Thymus (tissue), 11 donors: ENCODE results near the gene HS2ST1. TPM values are rescaled to one million over a fixed set of nuclear protein-coding genes. Genes with fewer than 3 reads are reported as not detected.
"Not testable (repeated sequence)": the region's sequence is repeated elsewhere in the genome, so short reads cannot be mapped to it uniquely, and the experiment has no call there.

Experiments
- DNase-seq, 9 donors: peaks; one replicate each; pipeline ENCODE4 v3.0.0-alpha.2; 2013; ENCODE audit warnings: low spot score in 9 of 9, low read depth in 6 of 9, missing footprints in 1 of 9
- H3K27ac ChIP-seq, 2 donors: one replicate each; pipeline ENCODE4 v1.5.1; 2013; ENCODE audit warnings: control low read depth in 1 of 2, low read depth in 1 of 2, low read length in 1 of 2, mild to moderate bottlenecking in 1 of 2, moderate library complexity in 1 of 2
- H3K27me3 ChIP-seq, 2 donors: one replicate each; pipeline ENCODE4 v1.5.1; 2013; ENCODE audit warnings: low read length in 1 of 2; ENCODE audit not compliant: control insufficient read depth in 2 of 2, insufficient read depth in 1 of 2
- H3K36me3 ChIP-seq, 2 donors: one replicate each; pipeline ENCODE4 v1.5.1; 2013; ENCODE audit warnings: low read length in 1 of 2, mild to moderate bottlenecking in 1 of 2, moderate library complexity in 1 of 2; ENCODE audit not compliant: control insufficient read depth in 2 of 2, insufficient read depth in 2 of 2
- H3K4me1 ChIP-seq, 2 donors: one replicate each; pipeline ENCODE4 v1.5.1; 2013; ENCODE audit warnings: low read length in 2 of 2; ENCODE audit not compliant: control insufficient read depth in 2 of 2, insufficient read depth in 2 of 2
- H3K4me3 ChIP-seq, 2 donors: one replicate each; pipeline ENCODE4 v1.5.1; 2013; ENCODE audit warnings: low read length in 2 of 2, control low read depth in 1 of 2, mild to moderate bottlenecking in 1 of 2
- H3K9me3 ChIP-seq, 2 donors: one replicate each; pipeline ENCODE4 v1.5.1; 2013; ENCODE audit warnings: low read length in 1 of 2, mild to moderate bottlenecking in 1 of 2; ENCODE audit not compliant: control insufficient read depth in 2 of 2, insufficient read depth in 1 of 2
- WGBS: extraction: QIAGEN DNeasy Blood & Tissue Kit; methylation state at CpG from one replicate; pipeline ENCODE4 v1.1.7; 2013; 5-methylcytosine and 5-hydroxymethylcytosine counted together
- polyA plus RNA-seq: library from polyadenylated mRNA; stranded (reverse); fragments of 200-250 nt; gene quantifications from one replicate; pipeline ENCODE4 v1.2.3, GENCODE V29; 2013
- total RNA-seq: library from RNA; stranded (reverse); fragments of 120-200 nt; gene quantifications from one replicate; pipeline ENCODE4 v1.2.4, GENCODE V29; 2013
- donor health status: healthy.

The HS2ST1 gene
- total and polyA plus RNA-seq, 2 donors: 9.7 to 11.5 TPM

DNA sequence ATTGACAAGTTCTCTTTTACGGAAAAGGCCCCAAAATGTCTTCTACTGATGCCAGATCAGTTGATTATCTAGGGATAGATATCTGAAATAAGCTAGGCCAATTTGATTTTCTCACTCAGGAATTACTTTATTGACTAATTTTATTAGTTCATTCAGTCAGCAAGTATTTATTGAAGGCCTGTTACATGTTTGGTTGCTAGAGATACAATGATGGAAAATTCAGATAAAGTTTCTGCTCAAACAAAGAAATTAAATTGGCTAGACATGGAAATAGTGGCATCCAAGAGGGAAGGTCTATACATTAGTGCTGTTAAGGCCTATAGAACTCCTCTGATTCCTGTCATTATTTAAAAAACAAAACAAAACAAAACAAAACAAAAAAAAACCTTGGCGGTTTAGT is 56.5 kb downstream of the HS2ST1 start:
- no peak overlapping the region for H3K27ac ChIP-seq
- H3K9me3 ChIP-seq: peaks cover 0 to 2% of the 10 kb centered on the region in 2 donors
- H3K4me1 ChIP-seq: no peaks in the 10 kb centered on the region
- DNase-seq: no peak
- WGBS: 73% methylated on average over 2 of the region's 2 CpGs
- H3K36me3 ChIP-seq: no peaks in the 10 kb centered on the region
- no peak overlapping the region for H3K4me3 ChIP-seq
- H3K27me3 ChIP-seq: no peaks in the 10 kb centered on the region

DNA sequence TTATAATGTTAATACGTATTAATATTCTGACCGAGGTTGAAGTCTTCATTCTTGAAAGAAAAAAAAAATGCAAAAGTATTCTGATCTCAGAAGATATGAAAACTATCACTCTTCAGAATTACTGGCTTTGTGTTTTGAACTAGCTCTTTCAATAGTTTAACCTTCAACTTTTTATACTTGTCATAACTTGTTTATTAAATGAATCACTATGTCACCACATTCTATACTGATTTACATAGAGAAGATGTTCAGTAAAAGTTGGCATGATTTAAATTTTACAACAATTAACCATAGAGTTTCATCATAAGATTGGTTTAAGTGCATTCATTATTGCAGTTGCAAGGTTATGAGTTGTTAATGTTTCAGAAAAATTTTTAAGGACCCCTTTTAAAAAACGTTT is 57.3 kb downstream of the HS2ST1 start:
- Histone ChIP-seq H3K9me3 (peaks cover 0 to 2% of the 10 kb centered on the region in 2 donors), H3K27me3 (no peaks in the 10 kb centered on the region), H3K27ac (no peak overlapping the region), H3K4me1 (no peaks in the 10 kb centered on the region), H3K4me3 (no peak overlapping the region), H3K36me3 (no peaks in the 10 kb centered on the region)
- DNase-seq: no peak
- 91% methylated on average over 3 of the region's 3 CpGs for WGBS

DNA sequence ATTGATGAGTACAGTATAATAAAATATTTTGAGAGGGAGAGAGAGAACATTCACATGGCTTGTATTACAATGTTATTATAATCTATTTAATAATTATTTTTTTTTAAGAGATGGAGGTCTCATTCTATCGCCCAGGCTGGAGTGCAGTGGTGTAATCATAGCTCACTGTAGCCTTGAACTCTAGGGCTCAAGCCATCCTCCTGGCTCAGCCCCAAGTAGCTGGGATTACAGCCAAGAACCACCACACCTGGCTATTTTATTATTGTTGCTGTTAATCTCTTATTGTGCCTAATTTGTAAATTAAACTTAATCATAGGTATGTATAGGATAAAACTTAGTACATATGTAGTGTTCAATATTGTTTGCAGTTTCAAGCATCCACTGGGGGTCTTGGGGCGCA is 57.8 kb downstream of the HS2ST1 start:
- Histone ChIP-seq H3K9me3 (peaks cover 0 to 2% of the 10 kb centered on the region in 2 donors), H3K27ac (no peak overlapping the region), H3K4me3 (no peak overlapping the region), H3K27me3 (no peaks in the 10 kb centered on the region), H3K4me1 (no peaks in the 10 kb centered on the region), H3K36me3 (no peaks in the 10 kb centered on the region)
- DNase-seq: no peak
- 94% methylated on average over 2 of the region's 2 CpGs for WGBS

DNA sequence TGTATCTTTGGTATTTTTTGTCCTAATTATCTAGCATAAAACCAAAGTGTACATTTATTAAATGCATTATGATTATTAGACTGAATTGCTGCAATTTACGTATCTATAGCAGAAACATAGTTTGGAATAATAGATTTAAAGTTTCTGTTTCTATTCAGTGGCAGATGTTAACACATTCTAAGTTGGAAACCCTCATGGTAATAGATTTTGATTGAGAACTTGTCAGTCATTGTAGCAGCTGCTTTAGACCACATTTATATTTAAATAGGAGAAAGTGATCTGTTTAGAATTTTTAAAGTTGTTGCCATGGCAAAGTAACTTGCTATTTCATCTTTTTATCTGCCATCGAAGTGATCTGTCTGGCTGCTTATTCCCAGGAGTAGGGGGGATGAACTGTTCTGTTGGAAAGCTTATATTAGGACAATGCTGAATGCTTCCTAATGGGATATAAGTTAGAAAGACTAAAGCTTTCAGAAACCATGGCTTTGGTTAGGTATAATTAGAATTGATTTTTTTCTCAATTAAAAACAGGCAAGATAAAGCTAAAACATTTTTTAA is 61.6 kb downstream of the HS2ST1 start:
- Histone ChIP-seq H3K36me3 (no peaks in the 10 kb centered on the region), H3K27ac (no peak overlapping the region), H3K4me3 (no peak overlapping the region), H3K9me3 (no peaks in the 10 kb centered on the region), H3K4me1 (no peaks in the 10 kb centered on the region), H3K27me3 (no peaks in the 10 kb centered on the region)
- DNase-seq: no peak
- 91% methylated on average over 2 of the region's 2 CpGs for WGBS

DNA sequence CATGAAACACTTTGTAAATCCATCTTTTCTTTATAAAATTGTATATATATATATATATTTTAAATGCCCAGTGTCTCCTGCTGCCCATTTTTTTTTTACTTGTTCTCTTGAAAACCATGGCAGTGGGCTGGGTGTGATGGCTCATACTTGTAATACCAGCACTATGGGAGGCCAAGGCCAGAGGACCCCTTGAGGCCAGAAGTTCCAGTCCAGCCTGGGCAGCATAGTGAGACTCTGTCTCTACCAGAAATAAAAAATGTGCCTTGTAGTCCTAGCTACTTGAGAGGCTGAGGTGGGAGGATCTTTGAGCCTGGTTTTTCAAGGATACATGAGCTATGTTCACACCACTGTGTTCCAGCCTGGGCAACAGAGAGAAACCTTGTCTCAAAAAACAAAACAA is 62.2 kb downstream of the HS2ST1 start:
- H3K27me3 ChIP-seq: no peaks in the 10 kb centered on the region
- no peaks in the 10 kb centered on the region for H3K9me3 ChIP-seq
- no peaks in the 10 kb centered on the region for H3K4me1 ChIP-seq
- no peak overlapping the region for H3K27ac ChIP-seq
- no peak overlapping the region for H3K4me3 ChIP-seq
- no peaks in the 10 kb centered on the region for H3K36me3 ChIP-seq
- DNase-seq: no peak

DNA sequence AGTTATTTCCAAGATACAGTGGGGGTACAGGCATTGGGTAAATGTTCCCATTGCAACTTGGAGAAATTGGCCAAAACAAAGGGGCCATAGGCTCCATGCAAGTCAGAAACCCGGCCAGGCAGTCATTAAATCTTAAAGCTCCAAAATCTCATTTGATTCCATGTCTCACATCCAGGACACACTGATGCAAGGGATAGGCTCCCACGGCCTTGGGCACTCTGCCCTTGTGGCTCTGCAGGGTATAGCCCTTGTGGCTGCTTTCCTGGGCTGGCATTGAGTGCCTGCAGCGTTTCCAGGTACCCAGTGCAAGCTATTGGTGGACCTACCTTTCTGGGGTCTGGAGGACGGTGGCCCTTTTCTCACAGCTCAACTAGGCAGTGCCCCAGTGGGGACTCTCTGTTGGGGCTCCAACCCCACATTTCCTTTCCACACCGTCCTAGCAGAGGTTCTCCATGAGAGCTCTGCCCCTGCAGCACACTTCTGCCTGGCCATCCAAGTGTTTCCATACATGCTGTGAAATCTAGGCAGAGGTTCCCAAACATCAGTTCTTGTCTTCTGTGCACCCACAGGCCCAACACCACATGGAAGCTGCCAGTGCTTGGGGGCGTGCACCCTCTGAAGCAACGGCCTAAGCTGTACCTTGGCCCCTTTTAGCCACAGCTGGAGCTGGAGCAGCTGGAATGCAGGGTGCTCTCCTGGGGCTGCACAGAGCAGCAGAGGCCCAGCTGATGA is 67.2 kb downstream of the HS2ST1 start:
- Histone ChIP-seq H3K27me3 (no peaks in the 10 kb centered on the region), H3K9me3 (no peaks in the 10 kb centered on the region), H3K27ac (no peak overlapping the region), H3K4me1 (no peaks in the 10 kb centered on the region), H3K4me3 (no peak overlapping the region), H3K36me3 (no peaks in the 10 kb centered on the region)
- 98% methylated on average over 7 of the region's 7 CpGs for whole genome bisulfite sequencing
- no peak for DNase-seq

DNA sequence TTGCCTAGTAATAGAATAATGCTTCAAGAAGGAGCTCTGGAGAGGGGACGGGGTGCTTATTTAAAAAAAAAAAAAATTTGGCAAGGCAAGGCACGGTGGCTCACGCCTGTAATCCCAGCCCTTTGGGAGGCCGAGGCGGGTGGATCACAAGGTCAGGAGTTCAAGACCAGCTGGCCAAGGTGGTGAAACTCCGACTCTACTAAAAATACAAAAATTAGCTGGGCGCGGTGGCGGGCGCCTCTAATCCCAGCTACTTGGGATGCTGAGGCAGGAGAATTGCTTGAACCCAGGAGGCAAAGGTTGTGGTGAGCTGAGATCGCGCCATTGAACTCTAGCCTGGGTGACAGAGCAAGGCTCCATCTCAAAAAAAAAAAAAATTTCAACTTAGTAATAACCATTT is 69.2 kb downstream of the HS2ST1 start:
- not testable (repeated sequence) for H3K4me3 ChIP-seq, H3K9me3 ChIP-seq, H3K27me3 ChIP-seq, H3K4me1 ChIP-seq, H3K27ac ChIP-seq, H3K36me3 ChIP-seq, DNase-seq
- WGBS: 98% methylated on average over 12 of the region's 12 CpGs

DNA sequence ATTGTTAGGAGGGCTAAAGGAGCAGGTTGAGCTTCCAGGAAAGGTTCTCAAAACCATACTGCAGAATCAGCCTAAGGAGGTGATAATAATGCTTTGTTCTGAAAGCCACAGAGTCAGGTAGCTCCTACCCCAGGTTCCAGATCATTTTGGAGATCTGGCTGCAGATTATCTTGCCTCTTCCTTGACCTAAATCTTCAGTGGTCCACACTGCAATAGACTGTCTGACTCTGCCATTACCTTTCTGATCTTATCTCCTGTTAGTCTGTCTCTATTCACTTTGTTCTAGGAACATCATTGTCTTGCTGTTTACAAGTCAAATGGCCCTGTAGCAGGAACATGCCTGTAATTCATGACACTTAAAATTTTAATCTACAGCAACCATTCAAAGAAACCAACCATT is 73.0 kb downstream of the HS2ST1 start:
- H3K36me3 ChIP-seq: no peaks in the 10 kb centered on the region
- DNase-seq: no peak
- H3K4me1 ChIP-seq: peaks cover 0 to 4% of the 10 kb centered on the region in 2 donors
- H3K9me3 ChIP-seq: no peaks in the 10 kb centered on the region
- H3K27ac ChIP-seq: no peak overlapping the region
- H3K27me3 ChIP-seq: no peaks in the 10 kb centered on the region
- no peak overlapping the region for H3K4me3 ChIP-seq

DNA sequence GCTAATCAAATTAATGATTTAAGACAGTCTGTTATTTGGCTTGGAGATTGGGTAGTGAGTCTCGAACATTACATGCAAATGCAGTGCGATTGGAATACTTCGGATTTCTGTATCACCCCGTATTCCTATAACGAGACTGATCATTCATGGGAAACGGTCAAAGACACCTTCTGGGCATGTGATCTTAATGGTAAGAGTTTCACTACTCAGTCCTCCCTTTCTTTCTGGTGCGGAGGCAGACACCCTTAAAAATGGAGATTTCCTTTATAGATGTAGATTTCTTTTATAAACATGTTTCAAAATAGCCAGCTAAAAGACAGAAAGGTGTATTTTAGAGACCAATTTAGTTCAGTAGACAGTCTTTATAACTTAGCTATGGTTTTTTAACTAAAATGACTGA is 74.4 kb downstream of the HS2ST1 start:
- no peak overlapping the region for H3K4me3 ChIP-seq

More for the DNA sequence above, 74.4 kb downstream of the HS2ST1 start:
- 98% methylated on average over 7 of the region's 7 CpGs for WGBS
- Histone ChIP-seq H3K27ac (no peak overlapping the region), H3K27me3 (no peaks in the 10 kb centered on the region), H3K36me3 (no peaks in the 10 kb centered on the region), H3K4me1 (peaks cover 0 to 4% of the 10 kb centered on the region in 2 donors), H3K9me3 (no peaks in the 10 kb centered on the region)
- no peak for DNase-seq
